ENCODE results near the gene FHL5. TPM values are rescaled to one million over a fixed set of nuclear protein-coding genes. Genes with fewer than 3 reads are reported as not detected.

Gene FHL5
- total RNA-seq, 1 donor from 2014 or later = not detected

DNA sequence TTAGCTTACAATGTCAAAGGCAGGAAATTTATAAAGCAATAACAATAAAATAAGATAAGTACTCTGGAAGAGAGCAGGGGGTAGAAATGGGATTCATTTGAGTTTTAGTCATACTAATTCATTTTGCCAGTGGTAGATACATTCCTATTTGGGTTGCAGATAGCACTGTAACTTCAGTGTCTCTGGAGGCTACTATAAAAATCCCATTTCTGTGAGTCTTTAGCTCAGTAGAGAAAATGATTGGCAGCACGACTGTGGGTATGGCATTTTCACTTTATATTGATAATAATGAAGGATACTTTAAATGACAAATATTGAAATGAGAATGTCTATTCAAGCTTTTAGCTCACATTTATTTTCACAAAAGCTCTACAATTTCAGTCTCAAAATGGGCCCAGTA lies 93.6 kb downstream of the FHL5 start:
- DNase-seq (ENCODE audit: low spot score) = no peak
- H3K4me3 Mint-ChIP-seq (ENCODE audit: unreplicated experiment) = no peak overlapping the region
- no peaks in the 10 kb centered on the region for H3K27me3 Mint-ChIP-seq (ENCODE audit: unreplicated experiment)
- no peaks in the 10 kb centered on the region for H3K36me3 Mint-ChIP-seq (ENCODE audit: low read depth, unreplicated experiment)
- H3K9me3 Mint-ChIP-seq (ENCODE audit: unreplicated experiment) = no peaks in the 10 kb centered on the region
- no peaks in the 10 kb centered on the region for H3K4me1 Mint-ChIP-seq (ENCODE audit: unreplicated experiment)
- TF ChIP-seq, protein P1, sequence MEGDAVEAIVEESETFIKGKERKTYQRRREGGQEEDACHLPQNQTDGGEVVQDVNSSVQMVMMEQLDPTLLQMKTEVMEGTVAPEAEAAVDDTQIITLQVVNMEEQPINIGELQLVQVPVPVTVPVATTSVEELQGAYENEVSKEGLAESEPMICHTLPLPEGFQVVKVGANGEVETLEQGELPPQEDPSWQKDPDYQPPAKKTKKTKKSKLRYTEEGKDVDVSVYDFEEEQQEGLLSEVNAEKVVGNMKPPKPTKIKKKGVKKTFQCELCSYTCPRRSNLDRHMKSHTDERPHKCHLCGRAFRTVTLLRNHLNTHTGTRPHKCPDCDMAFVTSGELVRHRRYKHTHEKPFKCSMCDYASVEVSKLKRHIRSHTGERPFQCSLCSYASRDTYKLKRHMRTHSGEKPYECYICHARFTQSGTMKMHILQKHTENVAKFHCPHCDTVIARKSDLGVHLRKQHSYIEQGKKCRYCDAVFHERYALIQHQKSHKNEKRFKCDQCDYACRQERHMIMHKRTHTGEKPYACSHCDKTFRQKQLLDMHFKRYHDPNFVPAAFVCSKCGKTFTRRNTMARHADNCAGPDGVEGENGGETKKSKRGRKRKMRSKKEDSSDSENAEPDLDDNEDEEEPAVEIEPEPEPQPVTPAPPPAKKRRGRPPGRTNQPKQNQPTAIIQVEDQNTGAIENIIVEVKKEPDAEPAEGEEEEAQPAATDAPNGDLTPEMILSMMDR (IDR thresholded peaks at IDR 0.05; ENCODE audit: unreplicated experiment) = no peak
- H3K27ac Mint-ChIP-seq (ENCODE audit: unreplicated experiment) = no peak overlapping the region

DNA sequence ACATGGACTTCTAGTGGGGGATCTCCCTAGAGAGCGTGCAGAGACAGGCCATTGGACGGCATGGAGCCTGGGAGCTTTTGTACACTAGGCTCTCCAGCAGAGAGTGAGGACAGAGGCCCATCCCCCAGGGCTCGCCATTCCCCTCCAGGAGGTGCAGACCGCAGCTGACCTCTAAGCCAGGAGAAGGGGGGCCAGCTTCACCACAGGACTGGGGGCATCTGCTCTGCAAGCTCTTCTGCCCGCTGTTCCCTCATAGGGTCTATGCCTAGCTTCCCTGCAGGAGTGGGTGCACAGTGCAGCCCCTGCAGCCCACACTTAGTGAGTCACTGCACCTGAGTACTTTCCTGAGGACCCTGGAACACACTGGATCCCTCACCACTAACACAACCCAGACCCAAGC lies 94.4 kb downstream of the FHL5 start:
- Mint-ChIP-seq H3K9me3 (ENCODE audit: unreplicated experiment) (no peaks in the 10 kb centered on the region), H3K4me1 (ENCODE audit: unreplicated experiment) (no peaks in the 10 kb centered on the region)
- TF ChIP-seq, protein P1 (IDR thresholded peaks at IDR 0.05; ENCODE audit: unreplicated experiment) = no peak

DNA sequence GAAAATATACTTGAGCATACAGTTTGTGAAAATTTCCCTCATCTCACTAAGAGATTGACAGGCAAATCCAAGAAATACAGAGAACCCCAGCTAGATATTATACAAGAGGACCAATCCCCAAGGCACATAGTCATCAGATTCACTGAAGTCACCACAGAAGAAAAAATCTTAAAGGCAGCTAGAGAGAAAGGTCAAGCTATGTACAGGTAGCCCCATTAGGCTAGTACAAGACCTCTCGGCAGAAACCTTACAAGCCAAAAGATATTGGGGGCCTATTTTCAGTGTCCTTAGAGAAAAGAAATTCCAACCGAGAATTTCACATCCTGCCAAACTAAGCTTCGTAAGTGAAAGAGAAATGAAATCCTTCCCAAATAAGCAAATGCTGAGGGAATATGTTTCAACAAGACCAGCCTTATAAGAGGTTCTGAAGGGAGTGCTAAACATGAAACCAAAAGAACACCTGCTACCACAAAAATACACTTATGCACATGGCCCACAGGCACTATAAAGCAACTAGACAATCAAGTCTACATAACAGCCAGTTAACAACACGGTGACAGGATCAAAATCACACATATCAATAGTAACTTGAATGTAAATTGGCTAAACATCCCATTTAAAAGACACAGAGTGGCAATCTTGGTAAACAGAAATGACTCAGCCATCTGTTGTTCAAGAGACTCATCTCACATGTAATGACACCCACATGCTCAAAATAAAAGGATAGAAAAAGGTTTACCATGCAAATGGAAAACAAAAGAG lies 96.3 kb downstream of the FHL5 start:
- no peak overlapping the region for H3K27ac Mint-ChIP-seq (ENCODE audit: unreplicated experiment)
- H3K4me1 Mint-ChIP-seq (ENCODE audit: unreplicated experiment) = no peaks in the 10 kb centered on the region
- no peaks in the 10 kb centered on the region for H3K36me3 Mint-ChIP-seq (ENCODE audit: low read depth, unreplicated experiment)
- H3K9me3 Mint-ChIP-seq (ENCODE audit: unreplicated experiment) = no peaks in the 10 kb centered on the region
- no peaks in the 10 kb centered on the region for H3K27me3 Mint-ChIP-seq (ENCODE audit: unreplicated experiment)
- H3K4me3 Mint-ChIP-seq (ENCODE audit: unreplicated experiment) = no peak overlapping the region
- no peak for DNase-seq (ENCODE audit: low spot score)
- TF ChIP-seq, protein P1 (IDR thresholded peaks at IDR 0.05; ENCODE audit: unreplicated experiment) = no peak

More for the DNA sequence above, 94.4 kb downstream of the FHL5 start:
- H3K36me3 Mint-ChIP-seq (ENCODE audit: low read depth, unreplicated experiment) = no peaks in the 10 kb centered on the region
- DNase-seq (ENCODE audit: low spot score) = no peak
- no peak overlapping the region for H3K4me3 Mint-ChIP-seq (ENCODE audit: unreplicated experiment)
- no peaks in the 10 kb centered on the region for H3K27me3 Mint-ChIP-seq (ENCODE audit: unreplicated experiment)
- no peak overlapping the region for H3K27ac Mint-ChIP-seq (ENCODE audit: unreplicated experiment)

Other genes starting within 250 kb of the FHL5 start
- 14.4 TPM for gene UFL1, start 41.3 kb upstream of the FHL5 start, total RNA-seq (ENCODE audit: unreplicated experiment)

Data from endothelial cell (in vitro differentiated cells).